ENCODE measurements around the gene BNIP1.
"Not testable (repeated sequence)": the region's sequence is repeated elsewhere in the genome, so short reads cannot be mapped to it uniquely, and the experiment has no call there.

GRCh38 chr5:173132166-173132565 lies 12.2 kb upstream of the BNIP1 start:
- TF ChIP-seq CTCF, POLR2A (IDR thresholded peaks at IDR 0.05): not testable (repeated sequence)
